ENCODE data around the gene GTPBP3.
A peak's percentile ranks its signal among the peaks of the same experiment; 100 is the strongest.

Gene GTPBP3

DNA sequence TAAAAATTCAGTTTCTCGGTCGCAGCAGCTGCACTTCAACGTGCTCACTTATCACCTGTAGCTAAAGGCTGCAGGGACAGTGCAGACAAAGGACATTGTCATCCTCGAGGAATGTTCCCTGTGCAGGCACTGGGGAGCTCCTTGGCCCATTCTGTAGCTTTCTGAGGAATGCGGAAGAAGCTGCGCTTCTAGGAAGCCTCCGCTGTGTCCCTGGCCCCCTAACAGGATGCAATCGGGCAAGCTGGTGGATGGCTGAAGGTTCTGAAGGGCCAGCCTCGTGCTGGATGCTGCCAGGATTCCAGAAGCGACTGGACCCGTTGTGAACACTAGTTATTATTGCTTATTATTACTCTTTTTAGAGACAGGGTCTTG lies 10.8 kb upstream of the GTPBP3 start:
- no peak overlapping the region for H3K4me3 ChIP-seq (ENCODE audit: low read depth, low read length)
- DNase-seq (ENCODE audit: low read depth), result no peak

GRCh38 chr19:17327068-17327653 lies 10.2 kb upstream of the GTPBP3 start:
- no peak overlapping the region for H3K4me3 ChIP-seq (ENCODE audit: low read depth, low read length)
- no peak for DNase-seq (ENCODE audit: low read depth)

DNA sequence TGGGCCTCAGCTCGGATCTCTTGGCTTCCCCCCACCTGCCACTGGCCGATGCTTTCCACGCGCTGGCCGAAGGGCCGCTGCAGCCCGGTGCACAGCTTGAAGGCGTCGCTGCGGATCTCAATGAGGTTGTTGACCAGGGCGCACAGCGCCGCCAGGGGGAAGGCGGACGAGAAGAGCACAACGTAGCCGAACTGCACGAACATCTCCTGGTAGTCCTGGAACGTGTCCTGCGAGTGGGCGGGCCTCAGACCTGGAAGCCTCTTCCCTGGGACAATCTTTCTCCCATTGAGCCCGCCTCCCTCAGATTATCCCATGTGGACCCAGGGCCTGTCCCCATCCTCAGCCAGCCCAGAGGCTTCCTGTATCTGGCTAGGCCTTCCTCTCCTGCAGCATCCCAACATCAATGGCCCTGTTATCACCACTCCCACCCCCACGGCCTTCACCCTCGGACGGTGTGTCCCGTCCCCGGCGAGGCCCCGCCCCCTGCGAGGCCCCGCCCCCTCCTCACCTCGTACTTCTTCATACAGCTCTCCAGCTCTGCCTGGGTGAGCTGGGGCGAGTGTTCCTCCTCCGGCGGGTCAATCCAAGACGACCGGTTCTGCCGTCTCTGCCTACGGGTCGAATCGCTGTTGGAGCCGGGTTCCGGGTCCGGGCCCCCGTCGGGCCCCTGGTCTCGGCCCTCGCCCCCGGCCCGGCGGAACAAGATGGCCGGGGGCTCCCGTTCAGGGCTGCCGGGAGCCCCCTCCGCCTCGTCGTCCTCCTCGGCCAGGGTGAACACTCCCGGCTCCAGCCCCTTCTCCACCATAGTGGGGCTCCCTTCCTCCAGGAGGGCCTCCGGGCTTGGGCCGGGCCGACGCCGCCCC lies 9.5 kb upstream of the GTPBP3 start:
- DNase-seq (ENCODE audit: low read depth), result no peak

GRCh38 chr19:17328517-17329365 lies 8.6 kb upstream of the GTPBP3 start:
- no peak for DNase-seq (ENCODE audit: low read depth)
- peak overlapping the region; percentile 30 for H3K4me3 ChIP-seq (ENCODE audit: low read depth, low read length)

More for the DNA sequence above, 9.5 kb upstream of the GTPBP3 start:
- peak overlapping the region; percentile 30 for H3K4me3 ChIP-seq (ENCODE audit: low read depth, low read length)

- no peak overlapping the region for H3K4me3 ChIP-seq (ENCODE audit: low read depth, low read length)
- DNase-seq (ENCODE audit: low read depth), result no peak
Measured at GRCh38 chr19:17329366-17330261, 7.7 kb upstream of the GTPBP3 start.

DNA sequence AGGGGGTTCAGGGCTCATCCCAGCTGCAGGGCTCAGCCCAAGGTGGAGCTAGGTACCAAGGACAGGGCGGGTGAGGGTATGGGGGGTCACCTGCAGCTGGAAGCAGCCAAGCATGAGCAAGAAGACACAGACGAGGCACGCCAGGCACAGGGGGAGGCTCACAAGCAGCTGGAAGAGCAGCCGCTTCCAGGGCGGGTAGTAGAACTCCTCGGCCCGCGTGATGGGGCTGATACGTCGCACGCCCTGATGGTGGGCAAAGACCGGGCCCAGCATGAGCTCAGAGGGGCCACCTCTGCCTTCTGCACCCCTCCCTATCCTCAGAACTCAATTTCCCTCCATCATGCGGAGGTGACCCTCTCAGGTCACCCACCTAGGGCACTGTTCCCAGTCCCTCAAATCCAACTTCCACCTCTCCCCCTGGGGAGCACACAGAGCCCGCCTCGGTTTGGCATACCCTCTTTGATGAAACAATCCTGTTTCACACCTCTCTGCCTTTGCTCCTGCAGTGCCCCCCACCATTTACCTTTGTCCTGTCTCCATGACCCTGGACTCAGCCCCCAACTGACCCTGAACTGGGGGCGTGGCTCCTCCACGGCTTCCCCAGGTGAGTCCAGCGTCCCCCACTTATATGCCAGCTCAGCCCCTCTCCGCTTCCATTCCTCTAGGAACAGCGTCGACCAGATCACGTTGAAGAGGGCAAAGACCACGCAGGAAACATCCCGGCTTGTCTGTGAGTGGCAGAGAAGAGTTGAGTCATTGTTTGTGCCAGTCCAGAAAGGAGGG lies 6.9 kb upstream of the GTPBP3 start:
- no peak for DNase-seq (ENCODE audit: low read depth)
- no peak overlapping the region for H3K4me3 ChIP-seq (ENCODE audit: low read depth, low read length)

DNA sequence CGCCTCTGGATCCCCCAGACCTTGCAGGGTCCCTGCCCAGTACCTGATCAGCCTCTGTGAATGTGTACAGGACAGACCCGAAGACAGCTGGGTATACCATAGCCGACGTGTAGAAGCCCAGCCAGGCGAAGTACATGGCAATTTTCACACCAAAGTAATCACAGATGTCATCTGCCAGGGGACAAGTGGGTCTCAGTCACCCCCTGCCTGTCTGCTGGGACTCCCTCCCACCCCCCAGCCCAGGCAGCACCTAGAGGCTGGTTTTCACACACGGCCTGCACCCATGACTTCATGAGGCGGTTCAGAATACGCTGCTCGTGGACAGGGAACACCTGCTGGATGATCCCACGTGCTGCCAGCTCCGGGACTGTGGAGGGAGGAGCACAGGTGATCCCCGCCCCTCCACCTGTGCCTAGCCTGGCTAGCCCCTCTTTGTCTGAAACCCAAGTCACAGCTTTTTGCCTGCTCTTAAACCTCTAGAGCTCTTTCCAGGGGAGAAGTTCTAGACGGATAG lies 6.3 kb upstream of the GTPBP3 start:
- no peak overlapping the region for H3K4me3 ChIP-seq (ENCODE audit: low read depth, low read length)
- no peak for DNase-seq (ENCODE audit: low read depth)

DNA sequence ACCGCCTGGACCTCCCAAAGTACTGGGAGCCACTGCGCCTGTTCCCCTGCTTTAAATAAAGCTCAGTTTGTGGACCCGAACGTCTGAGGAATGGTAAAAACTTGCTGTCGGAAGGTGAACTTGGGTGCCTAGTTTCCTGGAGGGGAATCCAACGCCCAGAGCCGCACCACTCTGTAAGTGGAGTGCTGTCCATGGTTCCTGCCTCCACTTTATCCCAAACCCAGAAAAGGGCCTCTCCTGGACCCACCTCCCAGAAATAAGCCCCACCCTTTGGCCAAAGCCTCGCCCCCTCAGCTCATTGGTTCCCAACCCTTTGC lies 5.0 kb upstream of the GTPBP3 start:
- no peak overlapping the region for H3K4me3 ChIP-seq (ENCODE audit: low read depth, low read length)

GRCh38 chr19:17332677-17333581 lies 4.4 kb upstream of the GTPBP3 start:
- H3K4me3 ChIP-seq (ENCODE audit: low read depth, low read length), result no peak overlapping the region
- no peak for DNase-seq (ENCODE audit: low read depth)

More for the DNA sequence above, 5.0 kb upstream of the GTPBP3 start:
- DNase-seq (ENCODE audit: low read depth), result no peak

DNA sequence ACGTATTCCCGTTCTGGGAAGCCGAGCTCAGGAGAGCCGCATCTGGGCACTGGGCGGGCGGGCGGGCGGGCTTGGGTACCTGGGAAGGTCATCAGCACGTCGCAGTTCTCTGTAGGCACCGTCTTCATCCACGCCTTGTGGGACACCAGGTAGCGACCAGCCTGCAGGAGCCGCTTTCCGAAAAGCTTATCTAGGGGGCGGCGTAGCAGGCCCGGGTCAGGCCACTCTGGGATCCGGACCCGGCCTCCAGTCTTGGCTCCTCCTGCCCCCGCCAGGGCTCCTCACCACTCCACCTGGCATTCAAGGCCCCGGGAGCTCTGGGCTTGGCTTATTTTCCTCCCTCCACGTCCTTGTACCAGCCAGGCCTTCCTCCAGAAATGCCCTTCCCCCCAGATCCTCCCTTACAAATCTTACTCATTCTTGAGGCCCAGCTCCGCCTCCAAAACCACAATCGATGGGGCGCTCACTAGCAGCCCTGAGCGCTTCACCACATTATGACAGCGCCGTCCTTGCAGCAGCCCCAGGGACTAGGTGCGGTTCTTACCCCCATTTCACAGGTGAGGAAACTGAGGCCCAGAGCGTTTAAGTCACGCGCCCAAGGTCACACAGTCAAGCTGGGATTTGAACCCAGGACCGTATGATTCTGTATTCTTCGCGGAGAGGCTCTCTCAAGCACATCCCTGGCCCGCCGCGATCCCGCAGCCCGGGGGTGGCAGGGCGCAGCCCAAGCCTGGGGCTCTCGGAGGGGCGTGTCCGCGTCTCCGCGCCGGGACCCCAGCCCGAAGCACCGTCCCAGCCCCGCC lies 3.5 kb upstream of the GTPBP3 start:
- no peak for DNase-seq (ENCODE audit: low read depth)
- peak overlapping the region; percentile 79 for H3K4me3 ChIP-seq (ENCODE audit: low read depth, low read length)

DNA sequence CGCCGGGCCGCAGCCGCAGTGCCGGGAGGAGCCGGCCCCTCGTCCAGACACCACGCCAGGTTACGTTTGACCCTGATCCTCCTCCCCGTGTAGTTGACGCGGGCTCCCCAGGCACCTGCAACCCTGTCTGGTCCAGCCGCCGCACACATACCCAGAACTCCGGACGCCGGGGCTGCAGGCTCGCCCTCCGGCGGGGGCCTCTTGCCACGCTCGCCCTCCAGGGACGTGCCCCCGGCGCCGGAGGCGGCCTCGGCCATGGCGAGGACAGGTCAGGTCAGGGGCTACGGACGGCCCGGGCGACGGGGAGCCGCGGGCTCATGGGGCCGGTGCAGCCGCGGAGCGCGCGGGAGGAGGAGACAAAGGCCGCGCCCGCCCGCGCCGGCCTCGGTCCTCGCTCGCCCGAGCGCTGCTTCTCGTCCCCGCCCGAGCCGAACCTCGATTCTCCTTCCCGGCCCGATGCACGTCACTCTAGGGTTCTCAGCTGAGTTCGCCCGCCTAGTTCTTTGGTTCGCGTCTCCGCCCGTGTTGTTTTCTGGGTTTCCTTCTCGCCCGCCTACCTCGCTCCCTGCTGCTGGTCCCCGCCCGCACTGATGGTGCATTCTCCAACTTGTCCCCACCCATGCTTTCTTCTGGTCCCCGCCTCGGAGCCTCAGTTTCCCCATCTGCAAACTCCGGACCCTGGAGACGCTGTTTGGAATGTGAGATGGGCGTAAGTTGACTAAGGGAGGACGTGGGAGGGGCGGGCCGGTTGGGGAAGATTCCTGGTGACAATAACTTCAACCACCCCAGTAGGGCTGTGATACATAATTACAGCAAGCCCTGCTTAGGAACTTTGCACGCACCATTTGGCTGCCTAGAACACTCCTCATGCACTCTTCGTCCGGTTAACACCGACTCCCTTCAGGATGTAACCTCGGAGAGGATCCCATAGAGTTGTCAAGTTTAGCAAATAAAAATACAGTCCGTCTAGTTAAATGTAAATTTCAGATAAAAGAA lies 2.6 kb upstream of the GTPBP3 start, which contains the start of gene ANO8:
TSS of gene ANO8 (minus strand) at position 442 of the 996 bp plus-strand sequence. CDS start at position 257, 185 bp downstream.
- peak within 1 kb of the TSS; percentile 79 for H3K4me3 ChIP-seq (ENCODE audit: low read depth, low read length)
- DNase-seq (ENCODE audit: low read depth), result peak; percentile 98

DNA sequence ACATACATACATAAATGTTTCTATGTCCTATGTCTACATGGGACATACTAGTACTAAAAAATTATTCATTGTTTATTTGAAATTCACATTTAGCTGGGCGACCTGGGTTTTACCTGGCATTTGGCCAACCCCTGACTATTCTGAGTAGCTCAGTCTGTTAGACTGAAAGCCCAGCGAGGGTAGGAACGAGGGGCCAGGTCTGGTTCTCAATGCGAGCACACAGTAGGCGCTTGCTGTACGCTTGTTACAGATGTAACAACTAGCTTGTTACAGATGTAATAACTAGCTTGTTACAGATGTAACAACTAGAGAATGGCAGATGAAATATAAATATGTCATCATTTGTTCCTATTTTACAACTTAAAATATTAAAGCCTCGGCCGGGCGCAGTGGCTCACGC lies 1.8 kb upstream of the GTPBP3 start:
- no peak overlapping the region for H3K4me3 ChIP-seq (ENCODE audit: low read depth, low read length)
- DNase-seq (ENCODE audit: low read depth), result no peak

- DNase-seq (ENCODE audit: low read depth), result no peak
- H3K4me3 ChIP-seq (ENCODE audit: low read depth, low read length), result peak overlapping the region; percentile 69
Measured at GRCh38 chr19:17337675-17338432, 501 bp downstream of the GTPBP3 start.

DNA sequence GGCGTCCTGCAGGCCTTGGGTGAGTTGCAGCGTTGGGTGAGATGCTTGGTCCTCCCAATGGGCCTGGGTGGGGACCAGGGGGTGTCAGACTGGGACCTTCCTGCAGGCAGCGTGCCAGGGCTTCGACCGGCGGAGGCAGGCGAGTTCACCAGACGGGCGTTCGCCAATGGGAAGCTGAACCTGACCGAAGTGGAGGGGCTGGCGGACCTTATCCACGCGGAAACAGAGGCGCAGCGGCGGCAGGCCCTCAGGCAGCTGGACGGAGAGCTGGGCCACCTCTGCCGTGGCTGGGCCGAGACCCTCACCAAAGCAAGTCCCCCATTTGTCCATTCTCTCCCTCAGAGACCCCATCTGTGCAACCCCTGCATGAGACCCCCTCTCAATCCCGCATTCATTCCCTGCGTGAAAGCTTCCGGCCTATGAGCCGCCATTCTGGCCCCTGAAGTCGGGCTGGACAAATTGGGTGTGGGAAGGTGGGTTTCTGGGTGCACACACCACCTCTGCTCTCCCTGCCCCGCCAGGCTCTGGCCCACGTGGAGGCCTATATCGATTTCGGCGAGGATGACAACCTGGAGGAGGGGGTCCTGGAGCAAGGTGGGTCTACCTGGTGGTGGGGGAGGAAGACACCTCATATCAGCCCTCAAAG lies 1.2 kb downstream of the GTPBP3 start:
- DNase-seq (ENCODE audit: low read depth), result no peak
- H3K4me3 ChIP-seq (ENCODE audit: low read depth, low read length), result peak overlapping the region; percentile 69

All from skeletal muscle cell (primary cell).